Measurements from ENCODE around the gene ALDH3A1. TPM values are rescaled to one million over a fixed set of nuclear protein-coding genes. Genes with fewer than 3 reads are reported as not detected.
A peak's percentile ranks its signal among the peaks of the same experiment; 100 is the strongest.
"Not testable (repeated sequence)": the region's sequence is repeated elsewhere in the genome, so short reads cannot be mapped to it uniquely, and the experiment has no call there.

ALDH3A1 gene
- total RNA-seq, 1 donor from 2014 or later, result not detected

- Mint-ChIP-seq H3K9me3 (no peaks in the 10 kb centered on the region), H3K27ac (peak overlapping the region; percentile 70), H3K36me3 (ENCODE audit: low read depth) (peaks cover 10% of the 10 kb centered on the region), H3K4me3 (no peak overlapping the region), H3K27me3 (ENCODE audit: insufficient read depth) (no peaks in the 10 kb centered on the region), H3K4me1 (ENCODE audit: low read depth) (peaks cover 49% of the 10 kb centered on the region)
- no peak for DNase-seq (ENCODE audit: low spot score)
- intact Hi-C loops (cut with micrococcal nuclease), result loop anchor here (1.0 to 5.0 kb wide), 3 partner anchors 99 to 391 kb away; partner anchors contain the start of genes ALDH3A2, MAPK7 and ULK2
Measured at GRCh38 chr17:19768046-19768782, 20.1 kb upstream of the ALDH3A1 start.

DNA sequence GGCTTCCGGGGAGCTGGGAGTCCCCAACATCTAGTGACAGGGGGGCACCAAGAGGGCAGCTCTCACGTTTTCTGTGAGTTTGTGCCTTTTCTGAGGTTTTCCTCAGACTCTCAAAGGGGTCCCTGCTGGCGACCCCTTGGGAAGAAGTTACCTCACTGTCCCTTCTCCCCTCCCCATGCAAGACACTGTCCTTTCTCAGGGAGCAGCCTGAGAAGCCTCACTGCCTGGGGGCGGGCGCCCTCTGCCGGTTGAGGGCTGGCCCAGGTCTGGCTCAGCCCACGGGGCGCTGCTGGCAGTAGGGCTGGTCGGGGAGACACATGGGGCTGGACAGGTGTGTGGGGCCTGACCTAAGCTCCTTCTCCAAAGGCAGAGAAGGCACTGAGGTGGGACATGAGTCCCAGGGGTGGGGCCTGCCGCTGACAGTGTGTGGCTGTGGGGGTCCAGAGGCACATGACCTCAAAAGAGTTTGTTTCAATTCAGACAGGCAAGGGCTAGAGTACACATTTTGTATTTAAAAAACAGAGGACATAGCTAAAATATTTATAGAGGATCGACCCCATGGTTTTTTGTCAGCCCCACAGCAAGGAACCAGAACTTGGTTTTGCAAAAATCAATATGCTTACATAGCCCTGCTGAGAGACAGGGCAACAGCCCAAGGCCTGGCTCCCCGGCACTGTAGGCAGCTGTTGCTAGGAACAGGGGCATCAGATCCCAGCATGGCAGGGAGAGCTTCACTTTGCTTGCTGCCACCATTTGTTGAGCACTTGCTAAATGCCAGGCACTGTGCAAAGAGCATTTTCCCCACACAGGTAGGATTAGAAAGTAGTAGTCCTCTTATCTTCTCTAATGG, 18.5 kb upstream of the ALDH3A1 start:
- peak; percentile 67 for DNase-seq (ENCODE audit: low spot score)
- Mint-ChIP-seq H3K27me3 (ENCODE audit: insufficient read depth) (peaks cover 2% of the 10 kb centered on the region), H3K4me3 (no peak overlapping the region), H3K27ac (peak overlapping the region; percentile 2), H3K36me3 (ENCODE audit: low read depth) (peaks cover 10% of the 10 kb centered on the region), H3K9me3 (no peaks in the 10 kb centered on the region), H3K4me1 (ENCODE audit: low read depth) (peaks cover 40% of the 10 kb centered on the region)
- intact Hi-C loops (cut with micrococcal nuclease), result loop anchor here (1.0 to 5.0 kb wide), 4 partner anchors 101 to 404 kb away; partner anchors contain the start of genes B9D1, MAPK7 and ULK2

DNA sequence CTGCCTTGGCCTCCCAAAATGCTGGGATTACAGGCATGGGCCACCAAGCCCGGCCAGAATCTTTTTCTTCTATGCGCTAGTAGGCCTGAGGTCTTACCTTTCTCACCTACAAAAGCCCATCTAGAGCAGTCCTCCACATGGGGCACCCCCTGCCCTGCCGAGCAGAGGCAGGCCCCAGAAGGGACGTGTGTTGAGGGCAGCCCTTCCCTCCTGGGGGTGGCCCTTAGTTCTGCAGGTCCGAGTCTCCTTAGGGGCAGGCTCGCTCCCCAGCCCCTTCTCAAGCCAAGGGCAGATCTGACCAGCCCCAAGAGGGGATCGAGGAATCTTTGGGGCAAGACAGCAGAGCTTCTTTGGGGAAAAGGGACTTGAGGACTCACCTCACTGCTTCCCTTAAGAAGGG, 17.9 kb upstream of the ALDH3A1 start:
- Mint-ChIP-seq H3K9me3 (no peaks in the 10 kb centered on the region), H3K27me3 (ENCODE audit: insufficient read depth) (peaks cover 2% of the 10 kb centered on the region), H3K4me1 (ENCODE audit: low read depth) (peaks cover 34% of the 10 kb centered on the region), H3K36me3 (ENCODE audit: low read depth) (peaks cover 7% of the 10 kb centered on the region), H3K27ac (no peak overlapping the region), H3K4me3 (no peak overlapping the region)
- intact Hi-C loops (cut with micrococcal nuclease), result loop anchor here (1.0 to 5.0 kb wide), 4 partner anchors 101 to 404 kb away; partner anchors contain the start of genes B9D1, MAPK7 and ULK2
- DNase-seq (ENCODE audit: low spot score), result no peak

- not testable (repeated sequence) for H3K4me3 Mint-ChIP-seq; H3K27me3 Mint-ChIP-seq (ENCODE audit: insufficient read depth); H3K27ac Mint-ChIP-seq; H3K9me3 Mint-ChIP-seq; DNase-seq (ENCODE audit: low spot score); H3K36me3 Mint-ChIP-seq (ENCODE audit: low read depth)
- peaks cover 19% of the 10 kb centered on the region for H3K4me1 Mint-ChIP-seq (ENCODE audit: low read depth)
- intact Hi-C loops (cut with micrococcal nuclease), result loop anchor here (2.0 kb wide), 1 partner anchor 15 kb away; the partner anchor contains the start of gene ALDH3A1
Measured at GRCh38 chr17:19763991-19764390, 15.9 kb upstream of the ALDH3A1 start.

GRCh38 chr17:19763416-19763815, 15.3 kb upstream of the ALDH3A1 start:
- H3K4me1 Mint-ChIP-seq (ENCODE audit: low read depth), result peaks cover 17% of the 10 kb centered on the region
- no peak for DNase-seq (ENCODE audit: low spot score)
- peaks cover 2% of the 10 kb centered on the region for H3K27me3 Mint-ChIP-seq (ENCODE audit: insufficient read depth)
- H3K4me3 Mint-ChIP-seq, result no peak overlapping the region
- intact Hi-C loops (cut with micrococcal nuclease), result loop anchor here (2.0 kb wide), 1 partner anchor 15 kb away; the partner anchor contains the start of gene ALDH3A1
- no peaks in the 10 kb centered on the region for H3K9me3 Mint-ChIP-seq
- no peaks in the 10 kb centered on the region for H3K36me3 Mint-ChIP-seq (ENCODE audit: low read depth)
- no peak overlapping the region for H3K27ac Mint-ChIP-seq

GRCh38 chr17:19762515-19762961, 14.4 kb upstream of the ALDH3A1 start:
- H3K4me1 Mint-ChIP-seq (ENCODE audit: low read depth), result peaks cover 8% of the 10 kb centered on the region
- H3K4me3 Mint-ChIP-seq, result no peak overlapping the region
- intact Hi-C loops (cut with micrococcal nuclease), result loop anchor here (1.0 to 2.0 kb wide), 2 partner anchors 14 to 248 kb away; partner anchors contain the start of gene ALDH3A1

GRCh38 chr17:19760746-19761145, 12.6 kb upstream of the ALDH3A1 start:
- Mint-ChIP-seq H3K36me3 (ENCODE audit: low read depth) (no peaks in the 10 kb centered on the region), H3K4me3 (no peak overlapping the region), H3K27ac (no peak overlapping the region), H3K27me3 (ENCODE audit: insufficient read depth) (peaks cover 2% of the 10 kb centered on the region), H3K4me1 (ENCODE audit: low read depth) (no peaks in the 10 kb centered on the region), H3K9me3 (no peaks in the 10 kb centered on the region)
- DNase-seq (ENCODE audit: low spot score), result no peak
- intact Hi-C loops (cut with micrococcal nuclease), result no loop called here

More at GRCh38 chr17:19762515-19762961, 14.4 kb upstream of the ALDH3A1 start:
- Mint-ChIP-seq H3K36me3 (ENCODE audit: low read depth) (no peaks in the 10 kb centered on the region), H3K27me3 (ENCODE audit: insufficient read depth) (peaks cover 2% of the 10 kb centered on the region), H3K27ac (no peak overlapping the region), H3K9me3 (no peaks in the 10 kb centered on the region)
- DNase-seq (ENCODE audit: low spot score), result peak; percentile 17

DNA sequence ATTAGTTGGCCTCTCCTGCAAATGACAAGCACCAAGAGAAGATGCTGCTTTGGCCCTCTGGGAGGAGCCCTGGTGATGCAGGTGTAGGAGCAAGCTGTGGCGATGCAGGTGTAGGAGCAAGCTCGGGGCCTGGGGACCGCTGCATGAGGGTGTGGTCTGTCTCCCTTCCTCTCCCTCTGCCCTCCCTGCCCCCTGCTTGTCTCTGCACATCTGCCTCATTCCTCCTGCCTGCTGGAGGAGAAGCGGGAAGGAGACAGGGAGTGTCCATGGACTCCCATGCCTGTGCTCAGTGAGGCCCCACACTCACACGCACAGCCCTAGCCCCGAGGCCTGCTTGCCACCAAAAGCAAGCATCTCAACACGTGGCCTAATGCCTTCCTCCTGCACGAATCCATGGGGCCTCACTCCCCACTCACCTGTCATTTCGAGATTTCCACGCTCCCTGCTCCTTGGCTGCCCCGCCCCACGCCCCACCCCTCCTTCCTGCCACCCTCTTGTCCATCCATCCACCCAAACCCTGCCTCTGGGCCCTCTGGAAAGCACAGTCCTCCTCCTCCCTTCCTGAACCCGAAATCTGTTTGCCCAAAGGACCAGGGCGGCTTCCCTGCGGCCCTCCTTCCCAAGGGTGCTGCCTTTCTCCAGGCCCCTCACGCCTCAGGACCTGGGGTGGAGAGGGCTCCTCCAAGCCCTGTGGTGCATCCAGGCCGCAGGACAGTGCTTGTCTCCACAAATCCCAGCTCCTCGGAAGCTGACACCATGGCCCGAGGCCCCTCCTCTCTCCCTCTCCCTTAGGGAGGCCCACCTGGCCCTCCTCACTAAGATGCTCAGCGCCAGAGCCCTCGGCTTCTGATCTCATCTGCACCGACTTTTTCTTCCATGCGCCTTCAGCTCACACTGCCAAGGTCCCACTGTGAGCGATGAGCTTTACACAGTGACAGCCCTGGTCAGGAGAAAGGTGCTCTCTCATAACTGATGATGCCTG, 11.8 kb upstream of the ALDH3A1 start:
- H3K9me3 Mint-ChIP-seq, result no peaks in the 10 kb centered on the region

GRCh38 chr17:19757536-19758180, 9.6 kb upstream of the ALDH3A1 start:
- intact Hi-C loops (cut with micrococcal nuclease), result no loop called here
- Mint-ChIP-seq H3K36me3 (ENCODE audit: low read depth) (no peaks in the 10 kb centered on the region), H3K27ac (no peak overlapping the region), H3K27me3 (ENCODE audit: insufficient read depth) (peaks cover 2% of the 10 kb centered on the region), H3K4me3 (no peak overlapping the region), H3K9me3 (no peaks in the 10 kb centered on the region), H3K4me1 (ENCODE audit: low read depth) (no peaks in the 10 kb centered on the region)
- DNase-seq (ENCODE audit: low spot score), result no peak

More for the DNA sequence above, 11.8 kb upstream of the ALDH3A1 start:
- intact Hi-C loops (cut with micrococcal nuclease), result no loop called here
- Mint-ChIP-seq H3K36me3 (ENCODE audit: low read depth) (no peaks in the 10 kb centered on the region), H3K4me3 (no peak overlapping the region), H3K27me3 (ENCODE audit: insufficient read depth) (peaks cover 2% of the 10 kb centered on the region), H3K27ac (no peak overlapping the region), H3K4me1 (ENCODE audit: low read depth) (no peaks in the 10 kb centered on the region)
- no peak for DNase-seq (ENCODE audit: low spot score)

DNA sequence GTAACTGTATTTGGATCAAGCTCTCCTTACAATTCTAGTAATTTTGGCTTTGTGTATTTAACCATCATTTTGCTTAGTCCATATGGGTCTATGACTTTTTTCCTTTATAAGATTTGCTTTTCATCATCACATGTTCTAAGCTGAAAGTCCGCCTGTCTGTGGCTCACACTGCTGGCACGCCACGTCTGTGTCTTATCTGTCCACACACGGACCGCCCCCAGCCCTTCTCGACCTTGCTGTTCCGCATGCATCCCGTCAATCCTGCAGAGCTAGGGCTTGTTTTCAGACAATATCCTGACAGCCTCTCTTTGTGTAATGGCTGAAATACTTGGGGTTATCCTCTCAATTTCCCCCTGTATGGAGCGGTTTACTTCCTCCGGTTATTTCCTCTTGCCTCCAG, 8.4 kb upstream of the ALDH3A1 start:
- DNase-seq (ENCODE audit: low spot score), result no peak
- Mint-ChIP-seq H3K9me3 (no peaks in the 10 kb centered on the region), H3K36me3 (ENCODE audit: low read depth) (no peaks in the 10 kb centered on the region), H3K27me3 (ENCODE audit: insufficient read depth) (no peaks in the 10 kb centered on the region), H3K4me1 (ENCODE audit: low read depth) (no peaks in the 10 kb centered on the region), H3K4me3 (no peak overlapping the region), H3K27ac (no peak overlapping the region)
- intact Hi-C loops (cut with micrococcal nuclease), result no loop called here

DNA sequence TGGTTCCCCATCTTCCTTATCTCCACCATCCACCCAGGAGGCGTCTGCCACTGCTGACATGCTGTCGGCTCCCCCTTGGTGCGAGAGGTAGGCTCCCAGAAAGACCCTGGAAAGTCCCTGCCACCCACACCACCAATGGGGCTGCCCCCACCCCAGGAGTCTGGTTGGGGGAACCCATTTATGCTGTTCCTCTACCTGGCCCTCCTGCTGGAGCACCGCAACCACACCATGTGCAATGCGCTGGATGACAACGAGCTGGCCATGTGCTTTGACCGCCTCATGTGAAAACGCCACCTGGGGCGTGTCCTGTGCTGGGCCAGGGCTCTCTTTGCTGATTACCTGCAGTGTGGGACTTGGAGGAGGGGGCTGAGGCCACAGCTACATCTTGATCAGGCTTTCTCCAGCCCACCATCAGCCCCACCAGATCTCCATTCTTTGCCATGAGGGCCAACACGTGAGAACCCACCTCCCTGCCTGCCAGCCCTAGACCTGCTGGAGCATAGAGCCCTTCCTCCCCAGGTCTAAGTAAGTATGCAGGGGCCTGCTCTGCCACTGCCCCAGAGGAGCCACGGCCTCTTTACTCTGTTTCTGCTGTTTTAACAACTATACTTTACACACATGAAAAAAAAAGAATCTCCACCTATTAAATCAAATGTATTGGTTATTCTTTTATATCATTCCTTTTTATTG, 7.9 kb upstream of the ALDH3A1 start:
- Mint-ChIP-seq H3K4me3 (no peak overlapping the region), H3K4me1 (ENCODE audit: low read depth) (peaks cover 4% of the 10 kb centered on the region), H3K36me3 (ENCODE audit: low read depth) (no peaks in the 10 kb centered on the region), H3K27me3 (ENCODE audit: insufficient read depth) (no peaks in the 10 kb centered on the region), H3K9me3 (no peaks in the 10 kb centered on the region), H3K27ac (no peak overlapping the region)
- no peak for DNase-seq (ENCODE audit: low spot score)
- intact Hi-C loops (cut with micrococcal nuclease), result no loop called here

Data from activated T-helper 1 cell treated with anti-CD3 and anti-CD28 coated beads, Interleukin-12 subunit alpha, Interleukin-12 subunit beta, Interleukin-2, Interleukin-4 antibody, amounts not matched to agents 30 ng/mL and 10 ng/mL and 1 ng/mL, durations not matched to agents 14 hours and 24 hours and 36 hours (primary cell).